AG08395 (cell line): ENCODE measurements around the gene NTF3.

ENCODE experiments used
- DNase-seq: peaks from one replicate; pipeline ENCODE4 v3.0.0; 2012; ENCODE audit warnings: mixed read lengths, low spot score

Gene NTF3

GRCh38 chr12:5511256-5511643 lies 79.3 kb downstream of the NTF3 start:
- DNase-seq, result no peak

GRCh38 chr12:5511644-5512600 lies 80.0 kb downstream of the NTF3 start:
- DNase-seq, result peak; percentile 59

GRCh38 chr12:5512601-5512970 lies 80.7 kb downstream of the NTF3 start:
- no peak for DNase-seq

- no peak for DNase-seq
Observed at GRCh38 chr12:5513406-5513805, 81.5 kb downstream of the NTF3 start.

- DNase-seq, result peak; percentile 22
Observed at GRCh38 chr12:5514016-5514415, 82.1 kb downstream of the NTF3 start.

GRCh38 chr12:5514545-5514944 lies 82.6 kb downstream of the NTF3 start:
- DNase-seq, result no peak

GRCh38 chr12:5515458-5515857 lies 83.5 kb downstream of the NTF3 start:
- DNase-seq, result no peak

GRCh38 chr12:5516371-5517241 lies 84.7 kb downstream of the NTF3 start:
- DNase-seq, result no peak

- DNase-seq, result no peak
Observed at GRCh38 chr12:5518584-5519365, 86.9 kb downstream of the NTF3 start.

GRCh38 chr12:5520037-5520436 lies 88.1 kb downstream of the NTF3 start:
- DNase-seq, result no peak

- no peak for DNase-seq
Observed at GRCh38 chr12:5520831-5521230, 88.9 kb downstream of the NTF3 start.

GRCh38 chr12:5521456-5522325 lies 89.8 kb downstream of the NTF3 start:
- DNase-seq, result no peak

- no peak for DNase-seq
Observed at GRCh38 chr12:5522432-5523335, 90.8 kb downstream of the NTF3 start.

GRCh38 chr12:5523396-5524115 lies 91.6 kb downstream of the NTF3 start:
- no peak for DNase-seq

GRCh38 chr12:5524116-5524768 lies 92.3 kb downstream of the NTF3 start:
- no peak for DNase-seq

- DNase-seq, result no peak
Observed at GRCh38 chr12:5524769-5525436, 93.0 kb downstream of the NTF3 start.

GRCh38 chr12:5525783-5526367 lies 94.0 kb downstream of the NTF3 start:
- no peak for DNase-seq

- DNase-seq, result no peak
Observed at GRCh38 chr12:5533368-5533767, 101.5 kb downstream of the NTF3 start.
